GM12864 (cell line): ENCODE measurements around the gene CRABP2.

Experiments used
- DNase-seq: peaks from one replicate; pipeline ENCODE4 v3.0.0-alpha.2; 2011; ENCODE audit warnings: low read depth
- H3K4me3 ChIP-seq: 2 replicates; pipeline ENCODE4 v1.5.1; 2011; ENCODE audit warnings: mild to moderate bottlenecking, low read depth, low read length, control low read depth
- TF ChIP-seq, protein P1 (sequence below): IDR thresholded peaks from 2 replicates; pipeline ENCODE4 v1.5.1; 2011; ENCODE audit warnings: low read depth, mild to moderate bottlenecking, moderate library complexity, low read length, control low read depth, inconsistent platforms; ENCODE audit errors: missing control alignments

Gene CRABP2

DNA sequence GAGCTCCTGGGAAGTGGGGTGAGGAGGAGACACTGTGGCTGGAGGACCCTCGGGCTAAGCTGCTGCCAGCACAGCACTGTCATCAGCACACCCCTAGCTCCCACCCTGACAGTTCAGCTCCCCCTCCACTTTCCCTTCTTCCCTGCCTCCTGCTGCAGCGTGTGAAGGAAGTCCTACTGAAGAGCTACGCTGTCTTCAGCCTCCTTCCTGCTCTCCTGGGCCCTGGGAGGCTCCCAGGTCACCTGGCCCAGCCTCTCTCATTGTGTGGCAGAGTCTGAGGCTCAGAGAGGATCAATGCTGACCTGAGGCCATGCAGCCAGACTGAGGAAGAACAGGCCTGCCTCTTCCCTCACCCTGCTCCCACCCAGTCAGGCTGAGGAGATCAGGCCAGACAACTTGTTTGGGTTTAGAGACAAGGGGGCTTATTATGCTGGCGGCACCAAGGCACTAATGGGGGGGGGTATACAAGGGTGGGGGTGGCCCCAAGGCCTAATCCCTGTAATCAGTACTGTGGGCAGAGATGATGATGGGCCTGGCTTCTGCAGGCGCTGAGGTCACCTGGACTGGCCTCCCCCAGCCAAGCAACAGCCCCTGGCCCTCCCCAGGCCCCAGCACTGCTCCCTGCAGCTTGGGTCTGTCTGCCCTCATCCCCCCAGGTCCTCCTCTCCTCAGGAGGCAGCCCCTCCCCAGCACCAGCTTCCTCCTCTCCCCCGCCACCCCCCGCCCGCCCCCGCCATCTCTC, 37.2 kb downstream of the CRABP2 start:
- TF ChIP-seq, protein P1, sequence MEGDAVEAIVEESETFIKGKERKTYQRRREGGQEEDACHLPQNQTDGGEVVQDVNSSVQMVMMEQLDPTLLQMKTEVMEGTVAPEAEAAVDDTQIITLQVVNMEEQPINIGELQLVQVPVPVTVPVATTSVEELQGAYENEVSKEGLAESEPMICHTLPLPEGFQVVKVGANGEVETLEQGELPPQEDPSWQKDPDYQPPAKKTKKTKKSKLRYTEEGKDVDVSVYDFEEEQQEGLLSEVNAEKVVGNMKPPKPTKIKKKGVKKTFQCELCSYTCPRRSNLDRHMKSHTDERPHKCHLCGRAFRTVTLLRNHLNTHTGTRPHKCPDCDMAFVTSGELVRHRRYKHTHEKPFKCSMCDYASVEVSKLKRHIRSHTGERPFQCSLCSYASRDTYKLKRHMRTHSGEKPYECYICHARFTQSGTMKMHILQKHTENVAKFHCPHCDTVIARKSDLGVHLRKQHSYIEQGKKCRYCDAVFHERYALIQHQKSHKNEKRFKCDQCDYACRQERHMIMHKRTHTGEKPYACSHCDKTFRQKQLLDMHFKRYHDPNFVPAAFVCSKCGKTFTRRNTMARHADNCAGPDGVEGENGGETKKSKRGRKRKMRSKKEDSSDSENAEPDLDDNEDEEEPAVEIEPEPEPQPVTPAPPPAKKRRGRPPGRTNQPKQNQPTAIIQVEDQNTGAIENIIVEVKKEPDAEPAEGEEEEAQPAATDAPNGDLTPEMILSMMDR = no peak
- DNase-seq = no peak

DNA sequence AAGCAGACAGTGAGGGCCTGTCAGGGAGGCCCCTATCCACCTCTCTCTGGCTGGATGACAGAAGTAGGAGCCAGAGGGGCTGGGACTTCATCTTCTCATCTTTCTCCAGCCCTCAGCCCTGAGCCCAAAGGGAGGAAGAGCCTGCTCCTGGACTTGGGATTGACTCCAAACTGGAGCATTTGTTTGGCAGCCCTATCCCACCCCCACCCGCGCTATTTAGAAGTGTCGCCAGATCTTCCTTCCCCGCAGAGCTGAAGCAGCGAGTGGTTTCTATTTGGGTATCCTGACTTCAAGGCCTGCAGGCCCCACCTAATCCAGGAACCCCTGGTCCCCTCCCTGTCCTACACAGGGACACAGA, 37.8 kb downstream of the CRABP2 start:
- DNase-seq = no peak
- TF ChIP-seq, protein P1 = no peak
- no peak overlapping the region for H3K4me3 ChIP-seq

More for the DNA sequence above, 37.2 kb downstream of the CRABP2 start:
- no peak overlapping the region for H3K4me3 ChIP-seq

DNA sequence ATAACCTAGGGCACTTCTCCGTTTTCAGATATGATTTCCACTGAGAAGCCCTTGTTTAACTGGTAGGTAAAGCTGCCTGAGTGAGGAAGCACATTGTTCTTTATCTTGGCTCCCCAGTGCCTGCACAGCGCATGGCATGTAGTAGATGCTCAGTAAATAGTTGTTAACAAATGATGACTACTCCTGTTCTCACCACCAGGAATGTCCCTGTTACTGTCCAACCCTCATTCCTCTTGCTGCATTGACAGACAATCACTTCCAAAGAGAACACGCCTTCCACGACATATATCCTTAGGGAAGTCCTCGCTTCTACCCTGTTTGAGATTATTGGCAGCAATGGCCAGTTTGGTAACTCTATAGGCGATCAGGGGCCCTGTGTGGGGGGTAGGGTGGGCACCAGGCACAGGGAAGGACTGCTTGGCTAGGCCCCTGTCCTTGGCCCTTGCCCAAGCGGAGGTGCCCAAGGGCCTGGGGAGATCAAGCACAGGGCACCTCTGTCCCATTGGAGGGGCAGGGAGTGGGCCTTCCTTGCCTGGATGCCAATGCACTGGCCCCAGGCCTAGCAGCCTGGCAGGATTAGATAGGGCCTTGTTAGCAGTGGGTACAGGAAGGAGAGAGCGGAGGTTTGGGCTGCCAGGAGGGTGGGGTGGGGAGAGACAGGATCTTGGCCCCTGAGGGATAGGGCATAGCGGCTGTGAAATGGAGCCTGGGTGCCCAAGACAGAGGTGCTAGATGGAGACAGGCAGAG, 38.3 kb downstream of the CRABP2 start:
- DNase-seq = no peak
- H3K4me3 ChIP-seq = no peak overlapping the region
- TF ChIP-seq, protein P1 = no peak

DNA sequence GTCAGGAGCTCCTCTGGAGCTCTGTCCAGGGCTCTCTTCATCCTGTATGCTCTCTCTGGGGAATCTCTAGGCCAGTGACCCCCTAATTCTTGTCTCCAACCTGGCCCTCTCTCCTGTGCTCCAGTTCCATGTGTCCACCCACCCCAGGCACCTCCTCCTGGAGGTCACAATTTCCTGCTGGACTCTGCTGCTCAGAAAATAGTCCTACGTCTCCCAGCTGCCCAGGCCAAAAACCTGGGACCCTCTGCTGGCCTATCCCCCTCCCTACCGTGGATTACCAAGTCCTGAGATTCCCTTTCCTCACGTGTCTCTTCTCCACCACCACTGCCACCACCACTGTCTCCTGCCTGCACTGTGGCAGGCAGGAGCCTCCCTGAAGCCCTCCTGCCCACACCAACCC, 39.8 kb downstream of the CRABP2 start:
- TF ChIP-seq, protein P1 = no peak
- no peak for DNase-seq
- no peak overlapping the region for H3K4me3 ChIP-seq

DNA sequence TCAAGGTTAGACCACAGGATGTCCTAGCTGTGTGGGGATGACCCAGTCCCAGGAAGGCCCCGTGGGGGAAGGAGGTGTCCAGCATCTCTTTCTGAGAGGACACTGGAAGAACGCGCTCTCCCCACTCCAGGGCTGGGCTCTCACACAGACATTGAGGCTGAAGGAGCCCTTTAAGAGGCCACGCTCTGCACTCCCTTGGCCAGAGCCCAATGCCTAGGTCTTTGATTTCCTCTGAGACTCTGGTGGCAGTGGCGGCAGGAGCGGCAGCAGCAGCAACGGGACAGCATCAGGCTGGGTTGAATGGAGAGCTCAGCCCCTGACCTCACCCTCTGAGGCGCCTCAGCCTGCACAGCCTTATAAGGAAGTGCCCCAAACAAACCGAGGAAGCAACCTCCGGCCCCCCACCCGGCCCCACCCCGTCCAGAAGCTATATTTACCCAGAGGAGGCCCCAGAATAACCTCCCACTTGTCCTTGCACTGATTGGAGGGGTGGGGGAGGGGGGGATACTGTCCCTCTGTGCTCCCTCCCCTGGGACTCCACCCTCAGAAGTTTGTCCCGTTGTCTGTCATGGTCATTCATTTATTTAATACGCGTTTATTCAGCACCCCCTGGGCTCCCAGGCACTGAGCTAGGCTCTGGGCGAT, 40.5 kb downstream of the CRABP2 start:
- no peak overlapping the region for H3K4me3 ChIP-seq
- TF ChIP-seq, protein P1 = no peak
- DNase-seq = no peak

DNA sequence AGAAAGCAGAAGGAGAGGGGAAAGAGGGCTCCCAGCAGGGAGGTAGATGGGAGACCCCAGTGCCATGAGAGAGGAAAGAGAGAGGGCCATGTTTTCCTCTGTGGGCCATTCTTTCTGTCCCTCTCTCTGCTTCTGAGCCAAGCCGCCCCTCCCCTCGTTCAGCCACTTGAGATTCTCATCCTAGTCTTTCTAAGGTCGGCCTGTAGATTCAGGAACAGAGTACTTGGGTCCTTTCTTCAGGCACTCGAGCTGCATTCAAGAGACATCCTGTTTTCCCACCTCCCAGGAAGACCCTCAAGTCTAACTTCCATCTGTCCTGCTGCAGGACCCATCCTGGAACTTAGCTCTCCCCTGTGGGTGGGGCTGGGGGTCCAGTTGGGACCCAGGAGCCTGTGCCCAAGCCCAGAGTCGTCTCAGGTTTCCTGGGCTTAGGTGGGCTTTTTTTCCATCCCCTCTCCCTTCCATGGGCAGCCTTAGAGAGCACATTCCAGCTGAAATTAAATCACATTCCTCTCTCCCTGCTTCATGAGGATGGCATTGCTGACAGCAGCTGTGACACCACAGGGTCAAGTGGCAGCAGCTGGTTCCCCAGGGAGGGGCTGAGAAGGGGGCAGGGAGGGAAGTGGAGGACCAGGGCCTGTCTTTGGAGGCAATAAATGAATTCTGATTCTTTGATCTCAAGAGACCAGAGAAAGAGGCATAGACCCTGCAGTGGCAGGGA, 41.2 kb downstream of the CRABP2 start:
- no peak overlapping the region for H3K4me3 ChIP-seq
- DNase-seq = no peak
- TF ChIP-seq, protein P1 = no peak
